Activated CD8-positive, alpha-beta memory T cell treated with anti-CD3 and anti-CD28 coated beads, Interleukin-2, amount 50 U/mL, for 1 hour (primary cell): ENCODE measurements around the gene PCDHGA4.
"Not testable (repeated sequence)": the region's sequence is repeated elsewhere in the genome, so short reads cannot be mapped to it uniquely, and the experiment has no call there.

Source experiments
- DNase-seq: peaks from one replicate; pipeline ENCODE4 v3.0.0-alpha.2; 2020; ENCODE audit errors: extremely low read depth

Gene PCDHGA4

GRCh38 chr5:141349917-141350619 is 4.8 kb upstream of the PCDHGA4 start, which contains the start of gene PCDHGB1:
Gene PCDHGB1, plus strand, starts transcription at chr5:141350099. Its CDS starts 162 bp downstream, at chr5:141350261.
- no peak for DNase-seq

GRCh38 chr5:141351591-141351990 is 3.2 kb upstream of the PCDHGA4 start:
- no peak for DNase-seq

- DNase-seq: no peak
Observed at GRCh38 chr5:141355641-141356040, 820 bp downstream of the PCDHGA4 start.

GRCh38 chr5:141356133-141356532 is 1.3 kb downstream of the PCDHGA4 start:
- DNase-seq: no peak

- DNase-seq: no peak
Observed at GRCh38 chr5:141356950-141357349, 2.1 kb downstream of the PCDHGA4 start.

GRCh38 chr5:141359790-141360426 is 5.1 kb downstream of the PCDHGA4 start, which contains the start of gene PCDHGB2:
Gene PCDHGB2, plus strand, starts transcription at chr5:141359994. Its CDS starts 142 bp downstream, at chr5:141360136.
- DNase-seq: no peak

GRCh38 chr5:141360685-141361084 is 5.9 kb downstream of the PCDHGA4 start:
- no peak for DNase-seq

- DNase-seq: no peak
Observed at GRCh38 chr5:141362719-141363118, 7.9 kb downstream of the PCDHGA4 start.

GRCh38 chr5:141363952-141364660 is 9.3 kb downstream of the PCDHGA4 start, which contains the start of gene PCDHGA5:
Gene PCDHGA5, plus strand, starts transcription at chr5:141364162. Its CDS starts 169 bp downstream, at chr5:141364331.
- DNase-seq: no peak

GRCh38 chr5:141366016-141366896 is 11.4 kb downstream of the PCDHGA4 start:
- DNase-seq: no peak

GRCh38 chr5:141369994-141370848 is 15.4 kb downstream of the PCDHGA4 start, which contains the start of gene PCDHGB3:
Gene PCDHGB3, plus strand, starts transcription at chr5:141370242. Its CDS starts 153 bp downstream, at chr5:141370395.
- no peak for DNase-seq

GRCh38 chr5:141371572-141372475 is 17.0 kb downstream of the PCDHGA4 start:
- DNase-seq: no peak

GRCh38 chr5:141373673-141374317 is 19.0 kb downstream of the PCDHGA4 start, which contains the start of gene PCDHGA6:
Gene PCDHGA6, plus strand, starts transcription at chr5:141373891. Its CDS starts 193 bp downstream, at chr5:141374084.
- DNase-seq: no peak

GRCh38 chr5:141374627-141375026 is 19.8 kb downstream of the PCDHGA4 start:
- DNase-seq: no peak

GRCh38 chr5:141375444-141376155 is 20.8 kb downstream of the PCDHGA4 start:
- not testable (repeated sequence) for DNase-seq

GRCh38 chr5:141382469-141383294 is 27.9 kb downstream of the PCDHGA4 start, which contains the start of gene PCDHGA7:
Gene PCDHGA7, plus strand, starts transcription at chr5:141382742. Its CDS starts 158 bp downstream, at chr5:141382900.
- no peak for DNase-seq

GRCh38 chr5:141383345-141383744 is 28.5 kb downstream of the PCDHGA4 start:
- no peak for DNase-seq
